Measurements from ENCODE around the gene GPX2. TPM values are rescaled to one million over a fixed set of nuclear protein-coding genes. Genes with fewer than 3 reads are reported as not detected.
A peak's percentile ranks its signal among the peaks of the same experiment; 100 is the strongest.
"Not testable (repeated sequence)": the region's sequence is repeated elsewhere in the genome, so short reads cannot be mapped to it uniquely, and the experiment has no call there.

GPX2 gene
- total RNA-seq, 1 donor from 2014 or later: not detected

DNA sequence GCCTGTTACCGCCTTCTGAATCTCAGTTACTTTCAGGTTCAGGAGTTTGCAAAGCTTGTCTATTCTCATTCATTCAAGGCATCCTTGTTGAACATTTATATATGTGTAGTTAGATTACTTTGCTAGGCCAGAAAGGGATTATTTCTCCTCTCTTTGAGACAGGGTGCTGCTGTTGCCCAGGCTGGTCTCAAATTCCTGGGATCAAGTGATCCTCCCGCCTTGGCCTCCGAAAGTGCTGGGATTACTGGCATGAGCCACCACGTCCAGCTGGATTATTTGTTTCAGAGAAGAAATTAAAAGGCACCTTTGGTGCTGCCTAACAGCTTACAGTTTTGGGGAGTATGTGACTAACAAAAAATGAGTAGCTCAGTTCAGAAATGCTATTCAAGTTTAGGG, 27.5 kb downstream of the GPX2 start:
- TF ChIP-seq, protein P1, sequence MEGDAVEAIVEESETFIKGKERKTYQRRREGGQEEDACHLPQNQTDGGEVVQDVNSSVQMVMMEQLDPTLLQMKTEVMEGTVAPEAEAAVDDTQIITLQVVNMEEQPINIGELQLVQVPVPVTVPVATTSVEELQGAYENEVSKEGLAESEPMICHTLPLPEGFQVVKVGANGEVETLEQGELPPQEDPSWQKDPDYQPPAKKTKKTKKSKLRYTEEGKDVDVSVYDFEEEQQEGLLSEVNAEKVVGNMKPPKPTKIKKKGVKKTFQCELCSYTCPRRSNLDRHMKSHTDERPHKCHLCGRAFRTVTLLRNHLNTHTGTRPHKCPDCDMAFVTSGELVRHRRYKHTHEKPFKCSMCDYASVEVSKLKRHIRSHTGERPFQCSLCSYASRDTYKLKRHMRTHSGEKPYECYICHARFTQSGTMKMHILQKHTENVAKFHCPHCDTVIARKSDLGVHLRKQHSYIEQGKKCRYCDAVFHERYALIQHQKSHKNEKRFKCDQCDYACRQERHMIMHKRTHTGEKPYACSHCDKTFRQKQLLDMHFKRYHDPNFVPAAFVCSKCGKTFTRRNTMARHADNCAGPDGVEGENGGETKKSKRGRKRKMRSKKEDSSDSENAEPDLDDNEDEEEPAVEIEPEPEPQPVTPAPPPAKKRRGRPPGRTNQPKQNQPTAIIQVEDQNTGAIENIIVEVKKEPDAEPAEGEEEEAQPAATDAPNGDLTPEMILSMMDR (IDR thresholded peaks at IDR 0.05): no peak
- no peak for DNase-seq
- peak overlapping the region; percentile 88 for H3K27ac Mint-ChIP-seq
- H3K4me1 Mint-ChIP-seq: peaks cover 49% of the 10 kb centered on the region
- intact Hi-C loops (cut with micrococcal nuclease): loop anchor here (2.0 to 10.0 kb wide), 3 partner anchors 14 to 580 kb away; partner anchors contain the start of gene MAX
- CTCF ChIA-PET: interaction anchor here (1.6 kb wide), 1 partner anchor 92 kb away, joined by 5 read pairs; no protein-coding TSS in a partner anchor
- POLR2A ChIA-PET: interaction anchor here (0.6 to 1.7 kb wide), 17 partner anchors 9 to 1372 kb away, joined by 3 to 16 read pairs (median 3); partner anchors contain the start of genes FNTB, MAX, PPP2R5E and SPTB
- no peaks in the 10 kb centered on the region for H3K9me3 Mint-ChIP-seq
- H3K36me3 Mint-ChIP-seq (ENCODE audit: low read depth): peaks cover 32% of the 10 kb centered on the region
- no peak for ATAC-seq (ENCODE audit: low read depth)
- H3K27me3 Mint-ChIP-seq: peaks cover 2% of the 10 kb centered on the region
- peak overlapping the region; percentile 92 for H3K4me3 Mint-ChIP-seq

DNA sequence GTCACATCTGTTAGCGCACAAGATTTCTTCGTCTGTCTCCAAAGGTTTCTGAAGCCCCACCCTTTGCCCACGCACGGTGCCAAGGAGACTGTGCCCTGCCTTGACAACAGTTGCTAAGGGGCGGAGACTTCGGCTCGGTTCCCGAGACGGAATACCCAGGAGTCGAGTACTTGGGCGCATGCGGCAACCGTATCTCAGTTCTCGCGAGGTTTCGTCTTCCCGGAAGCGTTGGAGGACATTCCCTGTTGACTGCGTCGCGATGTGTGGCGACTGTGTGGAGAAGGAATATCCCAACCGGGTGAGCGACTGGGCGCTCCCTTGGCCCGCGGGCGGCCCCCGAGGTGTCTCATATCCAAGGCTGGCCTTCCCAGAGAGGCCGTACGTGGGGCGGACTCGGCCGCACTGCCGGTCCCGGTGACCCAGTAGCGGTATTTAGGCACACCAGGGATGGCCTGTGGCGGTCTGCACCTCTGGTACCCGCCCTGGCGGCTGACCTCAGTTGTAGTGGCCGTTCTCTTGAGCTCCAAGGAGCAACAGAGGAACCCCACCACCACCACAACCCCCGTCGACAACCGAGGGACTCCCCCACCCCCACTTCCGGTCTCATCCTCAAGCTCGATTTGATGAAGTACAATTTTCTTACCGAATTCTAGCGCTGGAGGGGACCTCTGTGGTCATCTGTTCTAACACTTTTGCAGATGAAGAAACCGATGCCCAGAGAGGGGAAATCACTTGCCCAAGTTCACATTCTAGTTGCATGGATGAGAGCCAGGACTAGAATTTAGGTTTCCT, 28.1 kb downstream of the GPX2 start, which contains the start of gene CHURC1:
CHURC1 (plus strand) TSS at position 219 of the 792 bp plus-strand sequence; CDS start at position 260, 41 bp downstream.
- ChIA-PET CTCF (interaction anchor here (1.0 to 1.6 kb wide), 2 partner anchors 34 to 91 kb away, joined by 3 to 5 read pairs; no protein-coding TSS in a partner anchor), POLR2A (interaction anchor here (0.6 to 1.7 kb wide), 17 partner anchors 8 to 1371 kb away, joined by 3 to 16 read pairs (median 3); partner anchors contain the start of genes FNTB, MAX, PPP2R5E and SPTB)
- ATAC-seq (ENCODE audit: low read depth) (peak; percentile 98), DNase-seq (peak; percentile 89)
- Mint-ChIP-seq H3K27ac (peak within 1 kb of the TSS; percentile 88), H3K4me3 (peak within 1 kb of the TSS; percentile 92), H3K27me3 (peaks cover 3% of the 10 kb centered on the region), H3K9me3 (no peaks in the 10 kb centered on the region), H3K4me1 (peaks cover 43% of the 10 kb centered on the region), H3K36me3 (ENCODE audit: low read depth) (peaks cover 26% of the 10 kb centered on the region)
- TF ChIP-seq, protein P1 (IDR thresholded peaks at IDR 0.05): no peak
- intact Hi-C loops (cut with micrococcal nuclease): loop anchor here (1.0 to 10.0 kb wide), 6 partner anchors 14 to 580 kb away; partner anchors contain the start of genes FNTB, HSPA2, MAX and MTHFD1

DNA sequence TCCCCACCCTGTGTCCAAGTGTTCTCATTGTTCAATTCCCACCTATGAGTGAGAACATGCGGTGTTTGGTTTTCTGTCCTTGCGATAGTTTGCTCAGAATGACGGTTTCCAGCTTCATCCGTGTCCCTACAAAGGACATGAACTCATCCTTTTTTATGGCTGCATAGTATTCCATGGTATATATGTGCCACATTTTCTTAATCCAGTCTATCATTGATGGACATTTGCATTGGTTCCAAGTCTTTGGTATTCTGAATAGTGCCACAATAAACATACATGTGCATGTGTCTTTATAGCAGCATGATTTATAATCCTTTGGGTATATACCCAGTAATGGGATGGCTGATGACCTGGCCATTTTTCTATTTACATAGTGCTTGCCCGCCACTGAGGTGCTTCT, 29.1 kb downstream of the GPX2 start:
- ATAC-seq (ENCODE audit: low read depth); CTCF ChIA-PET; DNase-seq; H3K27me3 Mint-ChIP-seq; H3K9me3 Mint-ChIP-seq: not testable (repeated sequence)
- Mint-ChIP-seq H3K4me1 (peaks cover 38% of the 10 kb centered on the region), H3K27ac (peak overlapping the region; percentile 88), H3K4me3 (peak overlapping the region; percentile 92), H3K36me3 (ENCODE audit: low read depth) (peaks cover 22% of the 10 kb centered on the region)
- POLR2A ChIA-PET: interaction anchor here (1.6 kb wide), 1 partner anchor 74 kb away, joined by 3 read pairs; no protein-coding TSS in a partner anchor
- intact Hi-C loops (cut with micrococcal nuclease): loop anchor here (10.0 kb wide), 1 partner anchor 579 kb away; no protein-coding TSS in a partner anchor

DNA sequence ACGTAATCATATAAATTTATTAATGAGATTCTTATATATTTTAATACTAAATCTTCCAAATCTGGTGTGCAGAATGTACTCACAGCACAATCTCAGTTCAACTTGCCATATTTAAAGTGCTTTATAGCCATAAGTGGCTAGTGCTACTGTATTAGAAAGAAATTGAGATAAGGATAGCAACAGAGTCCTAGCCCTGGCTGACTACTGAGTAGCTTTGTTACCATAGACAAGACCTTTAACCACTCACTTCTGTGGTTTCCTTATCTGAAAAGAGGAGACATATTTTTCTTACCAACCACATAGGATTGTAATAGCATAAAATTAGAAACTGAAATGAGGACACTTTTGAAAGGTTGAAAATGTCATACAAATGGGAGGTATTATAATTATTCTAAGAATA, 30.3 kb downstream of the GPX2 start:
- no peaks in the 10 kb centered on the region for H3K9me3 Mint-ChIP-seq
- H3K36me3 Mint-ChIP-seq (ENCODE audit: low read depth): peaks cover 18% of the 10 kb centered on the region
- no peak for DNase-seq
- CTCF ChIA-PET: no interaction called here
- intact Hi-C loops (cut with micrococcal nuclease): loop anchor here (10.0 kb wide), 1 partner anchor 577 kb away; no protein-coding TSS in a partner anchor
- TF ChIP-seq, protein P1 (IDR thresholded peaks at IDR 0.05): no peak
- POLR2A ChIA-PET: interaction anchor here (0.6 kb wide), 1 partner anchor 15 kb away, joined by 3 read pairs; no protein-coding TSS in a partner anchor
- H3K27ac Mint-ChIP-seq: no peak overlapping the region
- H3K4me3 Mint-ChIP-seq: no peak overlapping the region
- H3K27me3 Mint-ChIP-seq: peaks cover 8% of the 10 kb centered on the region
- H3K4me1 Mint-ChIP-seq: peaks cover 28% of the 10 kb centered on the region
- no peak for ATAC-seq (ENCODE audit: low read depth)

DNA sequence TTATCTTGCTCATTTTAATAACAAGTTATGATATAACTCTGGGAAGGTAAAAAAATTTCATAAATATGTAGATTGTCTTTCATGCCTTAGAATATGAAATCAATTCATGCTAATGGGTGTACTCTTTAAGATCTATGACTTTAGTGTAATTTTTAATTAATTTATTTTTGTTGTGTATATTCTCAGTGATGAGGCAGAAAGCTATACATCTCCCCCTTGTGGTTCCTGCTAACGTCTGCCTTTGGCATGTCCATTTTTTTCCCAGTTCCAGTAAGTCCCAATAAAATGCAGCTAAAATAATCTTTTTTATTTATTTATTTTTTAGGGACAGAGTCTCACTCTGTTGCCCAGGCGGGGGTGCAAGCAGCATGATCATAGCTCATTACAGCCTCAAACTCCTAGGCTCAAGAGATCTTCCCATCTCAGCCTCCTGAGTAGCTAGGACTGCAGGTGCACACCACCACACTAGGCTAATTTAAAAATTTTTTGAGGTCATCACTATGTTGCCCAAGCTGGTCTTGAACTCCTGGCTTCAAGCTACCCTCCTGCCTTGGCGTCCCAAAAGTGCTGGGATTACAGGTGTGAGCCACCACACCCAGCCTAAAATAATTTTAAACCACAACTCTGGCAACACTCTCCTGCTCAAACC, 31.6 kb downstream of the GPX2 start:
- Mint-ChIP-seq H3K27me3 (peaks cover 14% of the 10 kb centered on the region), H3K9me3 (no peaks in the 10 kb centered on the region), H3K36me3 (ENCODE audit: low read depth) (peaks cover 14% of the 10 kb centered on the region), H3K4me3 (no peak overlapping the region), H3K27ac (no peak overlapping the region), H3K4me1 (peaks cover 18% of the 10 kb centered on the region)
- CTCF ChIA-PET: interaction anchor here (1.0 to 1.3 kb wide), 2 partner anchors 19 to 87 kb away, joined by 4 to 5 read pairs; no protein-coding TSS in a partner anchor
- TF ChIP-seq, protein P1 (IDR thresholded peaks at IDR 0.05): no peak
- intact Hi-C loops (cut with micrococcal nuclease): loop anchor here (10.0 kb wide), 1 partner anchor 576 kb away; no protein-coding TSS in a partner anchor
- POLR2A ChIA-PET: interaction anchor here (0.7 kb wide), 1 partner anchor 519 kb away, joined by 5 read pairs; no protein-coding TSS in a partner anchor
- DNase-seq (no peak), ATAC-seq (ENCODE audit: low read depth) (no peak)

Measured in activated B cell treated with CpG ODN at 0.5 μM for 24 hours (primary cell).